SKM-1 treated with dmso at 0.1 percent for 144 hours (cell line): ENCODE data around the gene EOMES.

Experiments
- DNase-seq: peaks from one replicate; lab custom pipeline; 2025; ENCODE audit not compliant: unreplicated experiment; lab: John Stamatoyannopoulos, UW

Gene EOMES

DNA sequence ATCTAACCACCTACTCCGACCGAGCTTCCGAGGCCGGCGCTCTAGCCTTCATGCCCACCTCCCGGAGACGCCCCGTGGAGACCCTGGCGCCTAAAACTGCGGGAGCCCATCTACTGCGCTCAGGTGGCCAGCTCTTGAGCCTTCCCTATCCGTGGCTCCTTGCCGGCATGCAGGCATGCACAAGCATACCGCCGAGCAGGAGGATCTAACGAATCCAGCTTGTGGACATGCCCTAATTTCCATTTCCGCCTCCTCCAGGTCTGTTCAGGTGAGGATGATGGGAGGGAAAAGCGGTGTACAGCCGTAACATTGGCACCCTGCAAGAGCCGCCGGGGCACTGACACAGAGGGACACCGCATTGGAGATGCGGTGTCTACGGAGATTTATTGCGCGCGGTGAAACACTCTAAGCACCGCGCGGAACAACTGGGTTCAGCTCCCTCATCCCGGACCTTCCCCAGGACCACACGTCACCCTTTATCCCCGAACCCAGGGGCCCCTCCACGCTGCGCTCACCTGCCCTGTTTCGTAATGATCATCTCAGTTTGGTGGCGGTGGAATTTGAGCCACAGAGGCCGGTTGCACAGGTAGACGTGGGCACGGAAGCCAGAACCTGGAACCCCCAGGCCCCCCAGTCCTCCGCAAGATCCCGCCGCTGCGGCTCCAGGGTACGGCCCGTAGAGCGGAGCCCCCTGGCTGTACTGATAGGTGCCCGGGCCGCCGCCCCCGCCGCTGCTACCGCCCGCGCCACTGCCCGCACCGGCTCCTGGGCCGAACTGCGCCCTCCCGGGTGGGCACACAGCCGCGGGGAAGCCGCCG is 1.0 kb downstream of the EOMES start:
- no peak for DNase-seq

DNA sequence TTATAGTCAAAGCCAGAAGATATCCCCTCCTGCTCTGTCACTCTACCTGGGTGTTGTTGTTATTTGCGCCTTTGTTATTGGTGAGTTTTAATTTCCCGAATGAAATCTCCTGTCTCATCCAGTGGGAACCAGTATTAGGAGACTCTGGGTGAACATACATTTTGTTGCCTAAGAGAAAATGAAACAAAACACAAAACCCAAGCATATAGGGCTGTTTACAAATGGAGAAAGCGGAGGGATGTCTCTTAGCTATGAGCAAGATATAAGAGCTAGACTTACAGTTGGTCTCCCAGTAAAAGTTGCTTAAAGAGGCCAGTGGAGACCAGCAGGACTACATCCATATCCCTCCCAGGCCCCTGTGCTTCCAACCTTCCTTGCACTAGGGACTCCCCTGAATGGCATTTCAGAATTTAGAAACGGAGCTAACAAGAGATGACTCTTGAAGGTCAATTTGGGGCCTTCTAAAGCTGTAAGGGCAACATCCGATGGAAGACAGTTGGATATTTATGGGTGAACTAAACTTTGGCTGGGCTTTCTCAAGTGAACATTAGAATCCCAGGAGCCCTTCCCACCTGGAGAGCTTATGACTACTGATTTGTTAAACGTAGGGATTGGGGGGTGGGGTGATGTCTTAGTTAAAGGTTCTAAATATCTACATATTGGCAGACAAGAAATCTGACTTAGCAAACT is 2.7 kb downstream of the EOMES start:
- no peak for DNase-seq

DNA sequence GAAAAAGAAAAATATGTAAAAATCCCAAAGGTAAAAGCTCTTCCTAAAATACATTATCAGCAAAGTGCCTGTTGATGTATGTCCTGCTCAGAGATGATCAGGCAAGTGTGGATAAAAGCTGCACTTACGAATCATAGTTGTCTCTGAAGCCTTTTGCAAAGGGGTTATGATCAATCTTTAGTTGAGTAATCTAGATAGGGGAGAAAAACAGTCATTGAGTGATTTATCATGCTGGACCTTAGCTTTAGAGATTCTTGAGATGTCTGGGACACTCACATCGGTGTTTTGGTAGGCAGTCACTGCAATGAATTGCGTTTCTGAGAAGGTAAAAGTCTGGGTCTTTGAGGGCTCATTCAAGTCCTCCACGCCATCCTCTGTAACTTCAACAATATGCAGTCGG is 3.7 kb downstream of the EOMES start:
- no peak for DNase-seq

DNA sequence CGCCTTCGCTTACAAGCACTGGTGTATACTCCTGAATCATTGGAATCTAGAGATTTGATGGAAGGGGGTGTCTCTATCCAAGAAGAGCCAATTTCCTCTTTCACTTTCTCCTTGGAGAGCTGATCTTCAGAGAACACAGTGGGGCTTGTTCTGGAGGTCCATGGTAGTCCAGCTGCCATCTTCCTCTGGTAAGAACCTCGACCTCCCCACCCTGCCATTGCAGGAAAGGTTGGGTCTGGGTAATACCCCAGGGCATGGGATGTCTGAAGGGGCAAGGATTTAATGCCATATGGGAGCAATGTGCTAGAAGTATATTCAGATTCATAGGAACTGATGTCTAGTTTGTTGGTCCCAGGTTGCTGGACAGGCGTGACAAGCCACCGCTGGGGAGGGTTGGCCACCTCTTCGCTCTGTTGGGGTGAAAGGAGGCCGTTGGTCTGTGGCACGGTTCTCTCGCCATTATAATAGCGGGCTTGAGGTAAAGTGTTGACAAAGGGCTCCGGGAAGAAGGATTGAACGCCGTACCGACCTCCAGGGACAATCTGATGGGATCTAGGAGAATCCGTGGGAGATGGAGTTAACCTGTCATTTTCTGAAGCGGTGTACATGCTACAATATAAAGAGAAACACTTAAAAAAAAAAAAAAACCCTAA is 4.8 kb downstream of the EOMES start:
- no peak for DNase-seq

GRCh38 chr3:27716309-27716708 is 5.8 kb downstream of the EOMES start:
- no peak for DNase-seq

DNA sequence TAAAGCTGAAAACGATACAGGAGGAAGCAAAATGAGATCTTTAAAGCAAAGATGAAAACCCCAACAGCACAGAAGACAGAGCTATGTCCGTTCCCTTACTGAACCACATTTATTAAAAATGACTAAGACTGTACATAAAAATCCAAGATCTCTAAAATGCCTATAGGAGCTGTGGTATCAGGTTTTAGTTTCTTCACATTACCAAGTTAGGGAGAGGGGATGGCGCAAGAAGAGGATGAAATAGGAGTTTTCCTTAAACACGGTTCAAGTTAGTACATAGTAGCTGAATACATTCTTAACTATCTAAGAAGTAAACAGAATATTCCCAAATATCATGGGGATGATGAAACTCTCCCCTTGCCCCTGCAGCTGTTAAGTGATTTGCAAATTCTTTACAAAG is 6.3 kb downstream of the EOMES start:
- no peak for DNase-seq

DNA sequence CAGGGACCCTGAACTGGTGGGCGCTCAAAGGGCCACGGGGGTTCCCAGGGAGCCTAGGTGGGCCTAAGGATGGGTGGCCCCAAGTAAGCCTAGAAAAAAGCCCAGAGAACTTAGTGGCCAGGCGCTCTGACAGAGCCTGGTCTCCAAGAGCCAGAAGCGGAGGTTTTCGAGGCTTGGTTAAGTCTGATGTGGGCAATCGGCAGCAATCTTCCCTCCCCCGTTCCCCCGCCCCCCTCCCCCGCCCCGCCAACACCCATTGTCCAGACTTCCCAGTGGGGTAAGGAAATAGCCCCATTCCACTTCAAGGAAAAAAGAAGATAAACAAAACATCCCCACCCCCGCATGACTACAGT is 6.7 kb downstream of the EOMES start:
- no peak for DNase-seq

DNA sequence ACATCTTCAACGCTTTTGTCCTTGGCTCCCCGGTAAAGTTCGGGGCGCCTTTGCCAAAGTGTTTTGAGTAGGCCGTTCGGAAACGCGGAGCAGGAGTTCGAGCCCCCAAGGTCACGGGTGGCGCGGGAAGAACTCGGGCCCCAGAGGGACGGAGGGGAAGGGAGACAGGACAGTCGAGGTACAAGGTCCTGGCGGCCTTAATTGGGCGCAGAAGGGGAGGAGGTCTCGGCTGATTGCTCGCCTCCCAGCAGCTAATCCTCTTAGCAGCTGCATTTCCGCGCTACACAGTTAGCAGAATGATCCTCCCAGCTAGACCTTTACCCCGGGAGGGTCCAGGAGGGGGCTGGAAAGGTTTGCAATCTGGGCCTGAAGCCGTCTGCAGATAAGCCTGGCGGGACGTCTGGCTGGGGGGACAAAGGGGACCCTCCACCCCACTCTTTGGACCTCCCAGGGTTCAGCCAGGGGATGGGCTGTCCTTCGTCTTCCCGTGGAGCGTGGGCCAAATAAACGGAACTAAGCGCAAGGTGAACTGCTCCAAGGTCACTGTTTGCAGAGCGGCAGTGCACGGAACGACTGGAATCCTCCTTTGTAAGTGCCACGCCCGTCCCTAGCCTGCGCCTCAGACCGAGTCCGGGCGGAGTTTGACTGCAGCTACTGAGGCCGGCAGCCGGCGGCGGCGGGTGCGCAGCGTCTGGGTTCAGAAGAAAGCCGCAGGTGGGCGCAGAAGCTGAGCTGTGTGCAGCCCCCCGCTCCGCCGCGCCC is 7.2 kb downstream of the EOMES start:
- DNase-seq, result no peak

DNA sequence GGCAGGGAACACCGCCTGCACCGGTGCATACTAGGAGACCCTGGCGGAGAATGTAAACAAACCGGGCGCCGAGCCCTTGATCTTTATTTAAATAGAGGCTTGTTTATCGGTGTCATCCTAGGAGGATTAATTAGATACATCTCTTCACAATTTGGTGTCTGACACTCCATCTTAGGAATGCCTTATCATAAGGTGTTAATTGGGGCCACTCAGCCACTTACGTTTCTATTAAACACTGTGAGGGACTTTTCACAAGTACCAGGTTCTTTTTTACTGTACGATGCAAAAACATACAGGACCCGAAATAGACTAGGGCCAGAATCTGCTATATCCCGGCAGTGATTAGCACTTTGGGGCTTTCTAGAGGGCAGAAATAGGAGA is 8.0 kb downstream of the EOMES start:
- DNase-seq, result no peak

- DNase-seq, result no peak
Measured at GRCh38 chr3:27713435-27714145, 8.5 kb downstream of the EOMES start.

DNA sequence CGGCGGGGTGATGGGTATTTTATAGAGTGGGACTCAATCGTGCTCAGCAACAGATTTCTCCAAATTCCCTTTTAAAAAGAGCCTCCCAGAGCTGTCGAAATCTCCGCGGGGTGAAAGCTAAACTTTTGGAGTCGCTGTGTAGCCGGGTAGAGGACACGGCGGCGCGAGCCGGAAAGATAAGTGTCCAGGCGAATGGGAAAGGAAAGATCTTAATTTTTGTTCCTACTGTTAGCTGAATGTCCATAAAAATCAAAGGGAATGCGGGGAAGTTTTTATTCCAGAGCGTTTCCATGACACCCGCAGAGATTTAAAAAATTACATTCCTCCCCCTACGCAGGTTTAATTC is 9.1 kb downstream of the EOMES start:
- no peak for DNase-seq

DNA sequence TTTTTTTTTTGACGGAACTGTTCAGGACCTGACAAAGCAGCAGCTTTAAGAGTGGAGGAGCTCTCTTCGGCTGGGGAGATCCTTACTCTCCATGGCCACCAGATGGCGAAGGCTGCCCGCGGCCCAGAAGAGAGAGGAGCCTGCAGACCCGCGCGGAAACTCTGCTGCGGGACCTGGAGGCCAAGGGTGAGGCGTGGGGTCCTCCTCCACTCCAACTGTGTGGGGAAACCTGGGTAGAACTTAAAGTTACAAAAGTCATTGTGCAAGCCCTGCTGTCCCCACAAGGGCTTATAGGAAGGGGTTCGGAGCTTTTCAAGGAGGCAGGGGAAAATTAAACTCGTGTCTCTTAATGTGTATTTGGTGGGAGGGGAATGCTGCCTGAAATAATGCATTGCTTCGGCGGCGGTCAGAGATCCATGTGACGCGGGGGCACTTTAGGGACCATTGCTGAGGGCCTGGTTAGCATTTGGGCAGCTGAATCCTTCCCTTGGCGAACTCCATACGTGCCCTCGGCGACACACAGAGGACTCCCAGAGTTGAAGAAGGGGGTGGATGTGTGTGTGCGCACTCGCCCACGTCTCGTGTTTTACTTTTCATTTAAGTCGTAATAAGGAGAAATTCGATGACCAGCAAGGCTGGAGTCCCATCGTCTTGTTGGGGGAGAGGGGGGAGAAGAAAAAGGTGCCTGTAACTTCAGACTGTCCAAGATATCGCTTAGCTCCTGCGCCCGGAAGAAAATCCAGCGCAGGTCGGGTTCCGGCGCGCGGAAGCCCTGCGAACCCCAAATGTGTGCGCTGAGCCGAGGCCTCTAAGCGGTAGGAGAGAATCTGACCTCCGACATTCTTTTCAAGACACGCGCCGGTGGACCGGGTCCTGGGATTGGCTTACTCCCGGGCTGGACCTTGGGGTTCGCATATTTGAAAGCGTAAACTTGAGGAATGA is 9.7 kb downstream of the EOMES start:
- DNase-seq, result peak; percentile 81

- DNase-seq, result no peak
Measured at GRCh38 chr3:27708250-27708649, 13.9 kb downstream of the EOMES start.

DNA sequence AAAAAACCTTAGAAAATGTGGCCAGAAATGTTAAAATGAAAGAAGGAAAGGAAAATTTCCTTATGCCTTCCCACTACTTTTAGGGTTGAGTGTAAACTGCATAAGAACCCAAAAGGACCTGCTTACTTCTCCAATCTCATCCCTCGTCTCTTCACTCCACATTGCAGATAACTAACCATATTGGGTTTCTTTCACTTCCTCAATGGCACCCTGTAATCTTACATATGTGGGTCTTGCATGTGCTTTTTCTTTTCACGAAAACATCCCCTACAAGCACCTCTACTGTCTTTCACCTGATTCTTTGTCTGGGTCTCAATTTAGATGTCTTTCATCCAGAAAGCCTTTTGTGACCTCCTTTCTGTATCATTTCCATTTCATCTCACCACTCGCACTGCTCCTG is 23.1 kb downstream of the EOMES start:
- DNase-seq, result peak; percentile 13

GRCh38 chr3:27696906-27697305 is 25.2 kb downstream of the EOMES start:
- DNase-seq, result no peak

DNA sequence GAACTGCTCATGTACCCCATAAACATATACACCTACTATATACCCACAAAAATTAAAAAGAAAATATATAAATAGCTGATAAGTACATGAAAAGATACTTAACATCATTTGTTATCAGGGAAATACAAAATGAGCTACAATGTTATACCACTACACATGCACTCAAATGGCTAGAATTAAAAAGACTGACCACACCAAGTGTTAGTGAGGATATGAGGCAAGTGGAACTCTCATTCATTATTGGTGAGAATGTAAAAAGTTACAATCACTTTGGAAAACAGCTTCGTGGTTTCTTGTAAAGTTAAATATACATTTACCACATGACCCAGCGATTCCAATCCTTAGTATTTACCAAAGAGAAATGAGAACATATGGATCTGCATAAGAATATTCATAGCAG is 26.5 kb downstream of the EOMES start:
- DNase-seq, result no peak

DNA sequence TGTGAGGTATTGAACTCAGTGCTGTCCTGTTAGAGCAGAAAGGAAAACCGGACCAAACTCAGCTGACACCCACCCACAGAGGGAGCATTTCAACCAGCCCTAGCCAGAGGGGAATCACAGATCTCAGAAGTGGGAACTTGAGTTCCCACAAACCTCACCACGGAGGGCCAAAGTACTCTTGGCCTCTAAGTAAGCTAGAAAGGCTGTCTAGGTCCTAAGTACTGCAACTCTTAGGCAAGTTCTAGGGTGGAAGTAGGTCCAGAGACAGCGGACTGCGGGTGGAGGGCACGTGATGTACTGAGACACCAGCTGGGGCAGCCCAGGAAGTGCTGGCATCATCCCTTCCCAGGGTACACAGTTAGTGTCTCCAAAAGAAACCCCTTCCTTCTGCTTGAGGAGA is 34.1 kb downstream of the EOMES start:
- DNase-seq, result no peak

DNA sequence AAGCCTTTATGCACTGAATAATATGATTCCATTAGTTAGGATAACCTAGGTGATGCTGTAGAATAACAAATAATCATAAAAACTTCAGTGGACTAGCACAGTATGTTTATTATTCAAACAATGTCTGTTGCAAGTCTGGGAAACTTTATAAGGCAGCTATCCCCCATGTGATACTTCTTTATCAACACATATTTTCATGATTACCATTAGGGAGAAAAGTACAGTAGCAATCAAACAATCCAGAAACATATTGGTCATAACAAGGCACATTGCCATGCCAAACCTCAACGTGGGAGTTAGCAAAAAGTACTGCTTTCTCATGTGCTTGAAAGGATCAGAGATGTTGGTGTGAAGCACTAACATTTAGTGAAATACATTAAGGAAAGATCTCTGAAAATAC is 35.5 kb downstream of the EOMES start:
- DNase-seq, result no peak

GRCh38 chr3:27685474-27685873 is 36.6 kb downstream of the EOMES start:
- DNase-seq, result no peak

- DNase-seq, result no peak
Measured at GRCh38 chr3:27684302-27684701, 37.8 kb downstream of the EOMES start.
